ENCODE results near the gene ADO. TPM values are rescaled to one million over a fixed set of nuclear protein-coding genes. Genes with fewer than 3 reads are reported as not detected.

Gene ADO
- total RNA-seq, 2 donors from 2014 or later, result 16.4 to 20.7 TPM

DNA sequence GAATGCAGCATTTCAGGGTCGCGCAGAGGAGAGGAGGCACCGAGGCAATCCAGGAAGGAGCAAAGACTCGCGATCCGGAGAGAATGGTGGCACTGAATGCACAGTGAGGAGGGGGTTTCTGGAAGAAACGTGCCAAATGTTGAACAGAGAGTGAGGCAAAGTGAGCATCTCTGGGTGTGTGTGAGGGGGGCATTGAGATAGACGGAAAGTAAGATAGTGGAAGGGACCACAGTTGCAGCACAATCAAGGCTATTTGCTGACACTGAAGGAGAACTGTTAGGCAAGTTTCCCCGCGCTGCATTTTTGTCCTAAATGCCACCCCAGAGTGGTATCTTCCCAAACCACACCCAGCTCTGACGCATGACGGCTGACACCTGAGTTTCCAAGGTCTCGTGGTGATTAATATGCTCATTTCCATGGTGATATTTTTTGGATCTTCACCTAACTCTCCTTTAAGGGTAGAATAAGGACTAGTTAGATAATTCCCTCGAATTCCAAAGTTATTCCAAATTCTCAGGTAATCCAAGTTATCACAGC is 14.4 kb upstream of the ADO start:
- no peak for DNase-seq (ENCODE audit: low spot score)

DNA sequence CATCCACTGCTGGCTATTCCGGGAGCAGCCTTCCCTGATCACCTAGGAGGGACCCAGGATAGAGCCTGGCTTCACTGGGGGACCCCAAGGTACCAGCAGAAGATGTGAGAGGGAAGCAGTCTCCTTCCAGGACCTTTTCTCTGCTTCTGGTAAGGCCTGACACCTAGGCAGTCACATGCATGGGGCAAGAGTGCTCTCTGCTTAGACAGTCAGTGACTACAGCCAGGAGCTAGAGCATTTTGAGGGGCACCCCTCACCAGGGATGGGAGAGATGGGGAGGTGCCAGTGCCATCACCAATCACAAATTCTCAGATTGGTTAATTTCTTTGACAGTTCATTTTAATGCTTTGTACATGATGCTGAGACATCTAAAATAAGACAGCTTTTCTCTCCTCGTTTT is 13.9 kb upstream of the ADO start:
- intact Hi-C loops (cut with DNase I), result no loop called here
- no peak for DNase-seq (ENCODE audit: low spot score)

More for the DNA sequence above, 14.4 kb upstream of the ADO start:
- intact Hi-C loops (cut with DNase I), result no loop called here

DNA sequence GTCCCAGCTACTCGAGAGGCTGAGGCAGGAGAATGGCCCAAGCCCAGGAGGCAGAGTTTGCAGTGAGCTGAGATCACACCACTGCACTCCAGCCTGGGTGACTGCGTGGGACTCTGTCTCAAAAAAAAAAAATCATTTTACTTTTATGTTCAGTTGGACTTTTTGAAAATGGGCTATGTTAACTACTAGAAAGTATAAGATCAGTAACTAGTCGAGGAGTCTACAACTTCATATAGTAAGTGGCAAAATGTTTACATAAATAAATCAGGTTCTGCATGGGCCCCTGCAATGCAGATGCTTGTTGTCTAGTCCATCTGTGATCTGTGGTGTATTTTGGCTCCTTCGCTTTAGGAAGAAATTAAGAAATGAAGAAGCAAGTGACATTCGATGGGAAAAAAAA is 12.3 kb upstream of the ADO start:
- DNase-seq (ENCODE audit: low spot score), result no peak
- intact Hi-C loops (cut with DNase I), result no loop called here

DNA sequence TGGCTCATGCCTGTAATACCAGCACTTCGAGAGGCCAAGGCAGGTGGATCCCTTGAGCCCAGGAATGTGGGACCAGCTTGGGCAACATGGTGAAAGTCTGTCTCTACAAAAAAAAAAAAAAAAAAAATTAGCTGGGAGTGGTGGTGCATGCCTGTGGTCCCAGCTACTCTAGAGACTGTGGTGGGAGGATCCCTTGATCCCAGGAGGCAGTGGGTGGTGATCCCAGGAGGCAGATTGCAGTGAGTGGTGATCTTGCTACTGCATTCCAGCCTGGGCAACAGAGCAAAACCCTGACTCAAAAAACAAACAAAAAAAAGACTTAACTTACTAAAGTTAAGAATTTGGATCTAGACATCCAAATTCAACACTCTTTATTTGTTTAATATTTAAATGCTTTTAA is 10.2 kb upstream of the ADO start:
- intact Hi-C loops (cut with DNase I), result no loop called here
- DNase-seq (ENCODE audit: low spot score), result no peak

DNA sequence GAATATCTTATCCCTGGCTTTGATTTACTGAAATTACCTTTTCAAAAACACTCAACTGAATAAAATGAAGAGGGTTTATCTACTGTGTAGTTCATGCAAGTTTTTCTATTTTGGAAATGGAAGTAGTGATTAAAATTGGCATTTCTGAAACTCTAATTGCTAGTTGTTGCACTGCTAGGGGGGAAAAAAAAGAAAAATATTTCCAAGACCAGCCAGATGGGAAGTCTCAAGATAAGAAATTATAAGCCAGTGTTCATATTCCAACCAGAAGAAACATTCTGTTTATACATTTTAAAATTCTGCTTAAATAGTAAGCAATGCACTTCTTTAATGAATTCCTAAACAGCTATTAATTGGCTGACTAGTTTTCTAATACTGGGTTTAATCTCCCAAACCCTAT is 9.4 kb upstream of the ADO start:
- intact Hi-C loops (cut with DNase I), result no loop called here
- no peak for DNase-seq (ENCODE audit: low spot score)

DNA sequence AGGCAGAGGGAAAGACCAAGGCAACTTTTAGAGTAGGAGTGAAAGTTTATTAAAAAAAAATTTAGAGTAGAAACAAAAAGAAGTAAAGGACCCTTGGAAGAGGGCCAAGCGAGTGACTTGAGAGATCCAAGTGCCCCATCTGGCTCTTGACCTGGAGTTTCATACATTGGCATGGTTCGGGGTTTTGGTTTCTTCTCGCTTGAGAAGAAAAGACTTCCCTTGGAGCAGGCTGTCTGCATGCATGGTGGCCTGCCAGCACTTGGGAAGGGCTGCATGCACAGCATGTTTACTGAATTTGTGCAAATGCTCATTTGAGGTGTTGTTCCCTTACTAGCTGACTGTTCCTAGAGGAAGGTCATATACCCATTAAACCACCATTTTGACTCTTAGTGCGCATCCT is 8.8 kb upstream of the ADO start:
- no peak for DNase-seq (ENCODE audit: low spot score)

DNA sequence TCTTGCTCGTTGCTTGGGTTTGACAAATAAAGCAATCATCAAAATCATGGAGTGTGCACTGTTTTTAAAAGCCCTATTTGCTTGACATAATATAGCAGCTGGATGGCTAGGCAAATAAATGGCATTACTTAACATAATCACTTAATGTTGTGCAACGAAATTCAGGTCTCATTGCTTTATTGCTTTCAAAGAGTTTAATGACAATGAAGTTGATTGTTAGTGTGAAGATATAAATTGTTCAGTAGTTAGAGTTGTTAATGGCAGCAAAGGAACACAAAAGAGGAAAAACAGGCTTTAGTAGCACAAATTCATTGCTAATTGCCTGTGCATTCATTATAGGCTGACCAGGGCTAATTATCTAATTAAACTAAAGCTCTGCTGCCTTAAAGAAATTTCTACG is 7.6 kb upstream of the ADO start:
- intact Hi-C loops (cut with DNase I), result no loop called here
- no peak for DNase-seq (ENCODE audit: low spot score)

More for the DNA sequence above, 8.8 kb upstream of the ADO start:
- intact Hi-C loops (cut with DNase I), result no loop called here

DNA sequence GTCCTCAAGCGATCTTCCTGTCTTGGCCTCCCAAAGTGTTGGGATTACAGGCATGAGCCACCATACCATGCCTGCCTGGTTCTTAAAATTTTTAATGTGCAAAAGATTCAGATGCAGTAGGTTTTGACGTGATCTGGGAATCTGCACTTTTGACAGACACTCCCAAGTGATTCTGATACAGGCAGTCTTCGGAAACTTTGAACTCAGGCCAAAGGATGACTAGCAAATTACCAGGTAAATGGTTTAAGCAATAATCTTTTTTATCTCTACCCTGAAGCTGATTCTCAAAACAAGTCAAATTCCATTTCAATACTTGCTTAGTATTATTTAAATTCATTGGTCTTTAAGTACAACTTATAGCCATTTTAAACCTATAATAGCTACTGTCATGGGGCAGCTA is 2.6 kb upstream of the ADO start:
- no peak for DNase-seq (ENCODE audit: low spot score)
- intact Hi-C loops (cut with DNase I), result loop anchor here in 1 of 2 donors (10.0 kb wide), 1 partner anchor 833 kb away; no protein-coding TSS in a partner anchor

DNA sequence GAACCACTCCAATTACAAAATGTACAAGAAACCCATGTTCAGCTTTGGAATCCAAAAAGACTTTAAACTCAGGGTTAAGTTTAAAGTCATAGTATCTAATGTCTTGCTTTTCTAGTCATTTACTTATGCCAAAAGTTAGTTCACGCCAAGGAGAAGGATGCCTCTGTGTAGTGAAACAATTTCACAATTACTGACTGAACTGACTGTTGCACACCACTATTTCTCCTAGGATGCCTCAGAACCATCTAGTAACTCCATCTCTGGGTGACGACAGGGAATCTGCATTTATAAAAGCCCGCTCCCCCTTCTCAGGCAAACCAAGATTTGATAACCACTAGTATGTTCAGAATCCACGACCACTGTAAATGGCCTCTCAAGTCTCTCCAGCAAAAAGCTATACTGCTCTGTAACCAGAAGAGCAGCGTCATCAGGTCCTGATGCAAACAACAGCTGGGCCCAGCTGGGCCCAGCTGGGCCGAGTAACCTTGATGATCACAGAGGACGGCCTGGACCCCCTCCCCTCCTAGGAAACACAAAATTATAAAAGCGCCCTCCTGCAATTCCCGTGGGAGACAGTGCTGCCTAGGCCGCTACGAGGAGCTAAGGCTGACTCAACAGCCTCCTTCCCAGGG is 680 bp upstream of the ADO start:
- DNase-seq (ENCODE audit: low spot score), result no peak
- intact Hi-C loops (cut with DNase I), result loop anchor here in 1 of 2 donors (10.0 kb wide), 1 partner anchor 831 kb away; no protein-coding TSS in a partner anchor

DNA sequence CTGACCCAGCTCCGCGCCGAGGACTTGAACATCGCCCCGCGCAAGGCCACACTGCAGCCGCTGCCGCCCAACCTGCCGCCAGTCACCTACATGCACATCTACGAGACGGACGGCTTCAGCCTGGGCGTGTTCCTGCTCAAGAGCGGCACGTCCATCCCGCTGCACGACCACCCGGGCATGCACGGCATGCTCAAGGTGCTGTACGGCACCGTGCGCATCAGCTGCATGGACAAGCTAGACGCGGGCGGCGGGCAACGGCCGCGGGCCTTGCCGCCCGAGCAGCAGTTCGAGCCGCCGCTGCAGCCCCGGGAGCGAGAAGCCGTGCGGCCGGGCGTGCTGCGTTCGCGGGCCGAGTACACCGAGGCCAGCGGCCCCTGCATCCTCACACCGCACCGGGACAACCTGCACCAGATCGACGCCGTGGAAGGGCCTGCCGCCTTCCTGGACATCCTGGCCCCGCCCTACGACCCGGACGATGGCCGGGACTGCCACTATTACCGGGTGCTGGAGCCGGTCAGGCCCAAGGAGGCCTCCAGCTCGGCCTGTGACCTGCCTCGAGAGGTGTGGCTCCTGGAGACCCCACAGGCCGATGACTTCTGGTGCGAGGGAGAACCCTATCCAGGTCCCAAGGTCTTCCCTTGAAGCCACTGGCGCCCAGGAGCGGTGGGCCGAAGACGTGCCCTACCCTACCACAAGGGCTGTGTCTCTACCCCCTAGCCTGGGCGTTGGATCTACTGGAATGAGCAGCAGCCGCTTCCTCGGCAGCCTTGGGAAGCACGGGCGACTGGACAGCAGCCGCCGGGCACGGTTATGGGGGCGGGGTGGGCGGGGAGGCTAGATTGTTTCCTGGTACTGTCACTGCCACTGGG is 945 bp downstream of the ADO start:
- intact Hi-C loops (cut with DNase I), result loop anchor here in 1 of 2 donors (10.0 kb wide), 1 partner anchor 829 kb away; no protein-coding TSS in a partner anchor
- DNase-seq (ENCODE audit: low spot score), result peak; percentile 82

DNA sequence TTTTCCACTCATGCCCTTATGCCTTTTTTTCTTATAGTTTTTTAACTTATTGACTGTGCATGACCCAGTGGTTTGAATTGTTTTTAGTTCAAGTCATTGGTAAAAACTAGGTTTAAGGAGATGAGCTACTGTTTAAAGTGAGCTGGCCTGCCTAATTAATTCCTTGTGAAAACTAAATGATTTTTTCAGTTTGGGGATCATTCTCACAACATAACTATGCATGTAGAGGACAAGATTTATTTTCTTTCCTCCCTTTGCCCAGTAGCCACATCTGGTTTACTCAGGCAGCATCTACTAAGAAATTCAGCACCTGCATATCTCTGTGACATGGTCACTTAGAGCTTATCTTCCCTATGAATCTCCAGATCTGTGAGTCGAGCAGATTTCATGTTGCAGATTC is 1.7 kb downstream of the ADO start:
- no peak for DNase-seq (ENCODE audit: low spot score)
- intact Hi-C loops (cut with DNase I), result loop anchor here in 1 of 2 donors (10.0 kb wide), 1 partner anchor 829 kb away; no protein-coding TSS in a partner anchor

DNA sequence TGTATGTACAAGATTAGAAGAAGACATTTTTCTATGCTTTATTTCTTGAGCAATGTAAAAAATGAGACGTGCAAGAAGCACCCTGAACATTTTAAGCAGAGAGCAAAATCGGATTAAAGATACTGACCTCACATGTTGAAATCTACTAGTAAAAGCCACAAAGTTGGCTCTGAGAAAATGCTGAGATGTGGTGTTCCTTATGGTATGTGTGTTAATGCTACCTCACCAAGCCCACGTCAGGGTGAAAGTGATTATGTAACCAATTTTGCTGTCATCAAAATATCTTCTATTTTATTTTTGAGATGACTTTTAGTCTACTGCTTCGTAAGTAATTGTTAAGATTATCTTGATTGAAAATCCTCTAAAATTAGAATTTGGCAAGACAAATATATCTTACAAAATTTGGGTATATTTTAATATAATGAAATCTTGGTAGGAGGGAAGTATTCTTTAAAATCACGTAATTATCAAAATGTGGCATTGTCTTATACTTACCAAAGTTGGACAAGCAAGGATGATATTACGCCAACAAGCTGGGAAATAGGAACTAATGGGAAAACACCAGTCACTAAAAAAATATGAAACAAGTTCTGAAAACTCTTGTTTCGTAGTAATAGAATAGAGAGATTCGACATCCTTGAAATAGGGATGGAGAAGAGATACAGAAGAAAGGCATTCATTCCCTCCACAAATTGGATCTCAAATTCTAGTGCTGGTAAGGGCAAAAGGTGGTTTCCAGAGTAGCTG is 5.8 kb downstream of the ADO start:
- intact Hi-C loops (cut with DNase I), result loop anchor here in 1 of 2 donors (10.0 kb wide), 3 partner anchors 216 to 366 kb away; no protein-coding TSS in a partner anchor
- no peak for DNase-seq (ENCODE audit: low spot score)

DNA sequence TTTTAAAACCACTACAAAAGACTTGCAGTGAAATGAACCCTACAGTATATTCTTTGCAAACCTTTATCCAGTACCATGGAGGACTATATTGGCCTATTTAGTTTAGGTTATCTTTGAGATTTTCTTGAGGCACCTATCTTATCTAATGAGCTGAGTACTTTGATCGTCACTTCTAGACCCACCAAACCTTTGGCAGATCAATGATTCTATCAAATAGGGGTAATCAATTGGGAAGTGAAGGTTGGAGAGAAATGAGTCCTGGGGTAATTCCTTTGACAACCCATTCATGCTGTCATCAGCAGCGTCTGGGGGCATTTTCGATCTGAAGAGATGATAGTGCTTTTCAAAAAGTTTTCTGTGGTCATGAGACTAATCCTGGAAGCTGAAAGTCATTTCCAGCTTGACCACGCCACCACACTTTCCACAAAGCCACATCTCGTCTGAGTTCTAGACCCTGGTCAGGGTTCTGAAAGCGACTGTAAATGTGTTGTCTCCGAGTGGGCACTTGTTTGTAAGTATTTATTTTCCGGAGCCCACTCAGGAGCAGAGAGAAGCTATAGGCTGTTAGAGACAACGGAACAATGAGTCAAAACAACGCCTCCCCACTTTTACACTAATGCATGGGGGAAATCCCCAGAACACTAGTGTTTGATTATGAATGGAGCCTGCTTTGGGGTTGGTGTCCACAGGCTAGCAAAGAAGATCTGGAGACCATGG is 6.8 kb downstream of the ADO start:
- DNase-seq (ENCODE audit: low spot score), result no peak
- intact Hi-C loops (cut with DNase I), result loop anchor here in 1 of 2 donors (10.0 kb wide), 3 partner anchors 217 to 367 kb away; no protein-coding TSS in a partner anchor

DNA sequence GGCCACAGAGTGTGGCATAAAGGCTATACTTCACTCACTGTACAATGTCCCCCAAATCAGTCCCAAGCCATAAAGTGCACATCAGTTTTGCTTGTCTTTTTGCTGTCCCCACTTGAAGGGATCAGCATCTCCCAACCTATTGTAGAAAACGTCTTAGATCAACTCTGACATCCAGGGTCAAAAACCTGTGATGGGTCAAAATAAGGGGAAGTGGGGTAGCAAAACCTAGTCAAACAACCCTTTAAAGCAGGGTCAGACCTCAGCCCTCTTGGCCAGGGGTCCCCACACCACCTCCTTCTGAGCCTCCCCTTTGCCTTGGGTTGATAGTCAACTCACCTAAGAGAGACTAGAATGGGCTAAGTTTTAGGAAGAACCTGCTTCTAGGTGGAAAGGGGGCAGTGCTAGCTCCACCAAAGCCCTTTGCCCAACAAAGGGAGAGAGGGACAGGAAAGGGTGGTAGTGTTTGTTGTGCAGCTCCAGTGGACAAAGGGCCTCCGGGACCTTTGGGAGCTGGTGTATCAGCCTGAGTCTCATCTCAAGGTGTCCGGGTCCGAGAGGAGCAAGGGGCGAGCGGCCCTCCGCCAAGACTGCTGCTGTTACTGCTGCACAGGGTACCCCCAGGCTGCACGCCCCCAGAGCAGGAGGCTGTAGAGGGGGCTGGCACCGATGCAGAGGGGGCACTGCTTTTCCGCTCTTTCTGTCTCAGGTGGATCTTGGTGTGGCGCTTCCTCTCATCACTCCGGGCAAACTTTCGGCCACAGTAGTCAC is 8.3 kb downstream of the ADO start:
- no peak for DNase-seq (ENCODE audit: low spot score)
- intact Hi-C loops (cut with DNase I), result loop anchor here in 1 of 2 donors (10.0 kb wide), 3 partner anchors 218 to 368 kb away; no protein-coding TSS in a partner anchor

DNA sequence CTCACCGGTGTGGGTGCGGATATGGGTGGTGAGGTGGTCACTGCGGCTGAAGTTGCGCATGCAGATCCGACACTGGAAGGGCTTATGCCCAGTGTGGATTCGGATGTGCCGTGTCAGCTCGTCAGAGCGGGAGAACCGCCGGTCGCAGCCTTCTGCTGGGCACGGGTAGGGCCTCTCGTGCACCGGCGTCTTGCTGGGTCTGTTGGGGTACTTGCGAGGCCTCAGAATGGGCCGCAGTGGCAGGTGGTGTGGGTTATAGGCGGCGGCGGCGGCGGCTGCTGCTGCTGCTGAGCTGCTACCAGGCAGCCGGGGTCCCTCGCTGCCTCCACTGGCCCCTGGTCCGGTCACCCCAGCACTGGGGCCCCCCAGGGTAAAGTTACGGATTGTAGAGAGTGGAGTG is 8.9 kb downstream of the ADO start:
- no peak for DNase-seq (ENCODE audit: low spot score)
- intact Hi-C loops (cut with DNase I), result loop anchor here in 1 of 2 donors (10.0 kb wide), 3 partner anchors 219 to 369 kb away; no protein-coding TSS in a partner anchor

DNA sequence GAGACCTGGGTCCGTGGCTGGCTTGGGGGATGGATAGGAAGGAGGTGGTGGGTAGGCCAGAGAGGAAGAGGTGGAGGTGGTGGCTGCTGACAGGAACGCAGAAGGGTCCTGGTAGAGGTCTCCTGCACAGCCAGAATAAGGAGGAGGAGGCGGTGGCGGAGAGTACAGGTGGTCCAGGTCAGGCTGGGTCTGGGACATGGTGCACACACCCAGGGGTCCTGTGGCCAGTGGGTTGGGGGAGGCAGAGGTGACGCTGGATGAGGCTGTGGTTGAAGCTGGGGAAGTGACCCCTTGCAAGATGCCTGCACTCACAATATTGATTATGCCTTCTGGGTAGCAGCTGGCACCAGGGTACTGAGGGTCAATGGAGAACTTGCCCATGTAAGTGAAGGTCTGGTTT is 9.5 kb downstream of the ADO start:
- no peak for DNase-seq (ENCODE audit: low spot score)
- intact Hi-C loops (cut with DNase I), result loop anchor here in 1 of 2 donors (10.0 kb wide), 3 partner anchors 219 to 369 kb away; no protein-coding TSS in a partner anchor

DNA sequence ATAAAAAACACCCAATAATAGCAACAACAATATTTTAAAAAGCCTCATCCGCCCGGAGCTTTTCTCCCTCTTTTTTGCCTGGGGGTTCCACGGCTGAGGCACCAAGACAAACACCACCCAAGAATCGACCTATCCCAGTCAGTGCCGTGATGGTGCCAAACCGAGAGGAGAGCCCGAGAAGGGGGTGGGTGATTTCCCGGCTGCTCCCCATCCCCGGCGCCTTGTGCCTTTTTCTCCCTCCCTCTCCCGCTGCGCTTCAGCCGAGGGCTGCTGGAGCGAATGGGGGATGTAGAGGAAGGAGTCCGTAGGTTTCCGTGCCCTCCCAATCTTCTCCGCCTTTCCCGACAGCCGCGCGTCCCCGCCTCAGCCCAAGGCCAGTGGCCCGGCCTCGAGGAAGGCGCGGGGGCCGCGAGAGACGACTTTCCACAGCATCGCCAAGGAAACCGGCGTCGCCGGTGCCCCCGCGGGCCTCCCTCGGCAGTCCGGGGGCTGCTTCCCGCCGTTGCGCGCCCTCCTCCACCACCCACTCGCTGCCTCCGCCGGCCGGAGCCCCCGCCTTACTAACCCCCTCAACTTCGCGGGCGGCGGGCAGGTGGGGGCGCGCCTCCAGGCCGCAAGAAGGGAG is 10.3 kb downstream of the ADO start:
- peak; percentile 85 for DNase-seq (ENCODE audit: low spot score)
- intact Hi-C loops (cut with DNase I), result loop anchor here in 1 of 2 donors (10.0 kb wide), 3 partner anchors 220 to 370 kb away; no protein-coding TSS in a partner anchor
